HepG2 (cell line): ENCODE data around the gene ARSB. TPM values are rescaled to one million over a fixed set of nuclear protein-coding genes. Genes with fewer than 3 reads are reported as not detected.

ENCODE experiments used
- ATAC-seq: fragments of 200-7000 bp; cut with Tn5 transposase; 3 replicates; pipeline ENCODE4 v1.9.1; 2020; ENCODE audit warnings: mild to moderate bottlenecking, moderate library complexity
- BruUV-seq: library from RNA; stranded (reverse); fragments of 400-500 nt; replicated peaks from 2 replicates; lab custom pipeline; 2021; lab: Mats Ljungman, UMichigan
- CTCF ChIA-PET: fragments of 300-600 bp; formaldehyde crosslinking; extraction: SDS; loops from one replicate; lab custom pipeline; 2021; ENCODE audit warnings: low total read pairs, inconsistent platforms, low intra/inter-chr PET ratio; lab: Yijun Ruan, JAX
- POLR2A ChIA-PET: fragments of 350-600 bp; sonication (Branson Sonifier 250); formaldehyde crosslinking; loops from one replicate; lab custom pipeline; 2020; ENCODE audit warnings: antibody characterized with exemption, inconsistent platforms; lab: Yijun Ruan, JAX
- DNase-seq: peaks from one replicate; pipeline ENCODE4 v3.0.0-alpha.2; 2015; ENCODE audit warnings: low spot score
- FAIRE-seq: peaks from 3 replicates; lab custom pipeline; 2011; peaks lifted over from hg19 to GRCh38; lab: Jason Lieb, UNC
- H2AFZ ChIP-seq: one replicate; pipeline ENCODE4 v1.6.1; 2011; ENCODE audit warnings: low read length, inconsistent platforms
- H3K27ac ChIP-seq: fragments of 300-600 bp; 3 replicates; pipeline ENCODE4 v1.8.0; 2011; ENCODE audit warnings: mixed run types, mild to moderate bottlenecking, mixed read lengths, low read length, inconsistent platforms; ENCODE audit not compliant: insufficient read depth; ENCODE audit errors: extremely low read length
- H3K27me3 ChIP-seq, 2 experiments: fragments of 200-600 bp in 1 of 2; 2 replicates in 1 of 2; 3 replicates in 1 of 2; pipeline versions ENCODE4 v1.6.0 to v1.8.0; 2011; ENCODE audit warnings: low read length in 2 of 2, mild to moderate bottlenecking in 2 of 2, moderate library complexity in 2 of 2, inconsistent platforms in 1 of 2; ENCODE audit not compliant: insufficient read depth in 2 of 2, control insufficient read depth in 1 of 2
- H3K36me3 ChIP-seq, 2 experiments: fragments of 200-600 bp in 1 of 2; replicated peaks in 1 of 2; 2 replicates in 1 of 2; 3 replicates in 1 of 2; pipeline versions ENCODE4 v1.5.1 to v1.8.0; 2011; ENCODE audit warnings: low read length in 2 of 2, inconsistent platforms in 1 of 2; ENCODE audit not compliant: insufficient read depth in 2 of 2, control insufficient read depth in 1 of 2
- H3K4me1 ChIP-seq: 2 replicates; pipeline ENCODE4 v1.5.1; 2012; ENCODE audit warnings: low read length, inconsistent platforms; ENCODE audit not compliant: insufficient read depth
- H3K4me2 ChIP-seq: 2 replicates; pipeline ENCODE4 v1.6.0; 2011; ENCODE audit warnings: low read depth, low read length, inconsistent platforms
- H3K4me3 ChIP-seq, 3 experiments: fragments of 200-600 bp in 1 of 3; sonication (generic), shearing (Covaris generic) in 1 of 3; replicated peaks in 1 of 3; 2 replicates each; pipeline ENCODE4 v1.5.1; 2011 to 2016; ENCODE audit warnings: low read length in 3 of 3, inconsistent platforms in 2 of 3, low read depth in 2 of 3, mild to moderate bottlenecking in 2 of 3, control low read depth in 1 of 3, mixed read lengths in 1 of 3; ENCODE audit not compliant: insufficient read depth in 1 of 3
- H3K79me2 ChIP-seq: one replicate; pipeline ENCODE4 v1.6.1; 2011; ENCODE audit warnings: low read length, inconsistent platforms; ENCODE audit not compliant: insufficient read depth
- H3K9ac ChIP-seq: 2 replicates; pipeline ENCODE4 v1.6.0; 2011; ENCODE audit warnings: mild to moderate bottlenecking, low read depth, low read length, inconsistent platforms; ENCODE audit not compliant: insufficient read depth
- H3K9me3 ChIP-seq: 2 replicates; pipeline ENCODE4 v1.5.1; 2012; ENCODE audit warnings: mild to moderate bottlenecking, low read length
- H4K20me1 ChIP-seq: 2 replicates; pipeline ENCODE4 v1.6.0; 2011; ENCODE audit warnings: inconsistent platforms, mild to moderate bottlenecking, low read length, moderate library complexity; ENCODE audit not compliant: insufficient read depth
- ATF2 ChIP-seq: sonication (generic); formaldehyde crosslinking; IDR thresholded peaks from 2 replicates; pipeline ENCODE4 v1.4.0; 2020; ENCODE audit warnings: missing genetic modification reagents
- ATF7-NPFF ChIP-seq: sonication (generic); formaldehyde crosslinking; IDR thresholded peaks from 2 replicates; pipeline ENCODE4 v1.8.1; 2023; ENCODE audit warnings: mild to moderate bottlenecking, low read depth, missing genetic modification reagents, moderate library complexity
- FOXP1 ChIP-seq, 2 experiments: fragments of 450-650 bp in 1 of 2; IDR thresholded peaks; 2 replicates each; pipeline ENCODE4 v1.6.1; 2017 to 2018; ENCODE audit warnings: antibody characterized with exemption in 1 of 2
- MZF1 ChIP-seq: sonication (generic); formaldehyde crosslinking; IDR thresholded peaks from 2 replicates; pipeline ENCODE4 v1.8.1; 2023; ENCODE audit warnings: mild to moderate bottlenecking, missing genetic modification reagents, borderline replicate concordance
- NR1H2 ChIP-seq: sonication (generic); formaldehyde crosslinking; IDR thresholded peaks from 2 replicates; pipeline ENCODE4 v1.8.1; 2022; ENCODE audit warnings: low read depth, missing genetic modification reagents, borderline replicate concordance
- PHF20 ChIP-seq: sonication (generic); formaldehyde crosslinking; IDR thresholded peaks from 2 replicates; pipeline ENCODE4 v1.5.0; 2020; ENCODE audit warnings: mild to moderate bottlenecking, missing genetic modification reagents
- PHF5A ChIP-seq: IDR thresholded peaks from one replicate; pipeline ENCODE4 v1.6.1; 2018; ENCODE audit warnings: low read depth, missing genetic modification reagents; ENCODE audit not compliant: unreplicated experiment
- PRMT3 ChIP-seq: sonication (generic); formaldehyde crosslinking; IDR thresholded peaks from 2 replicates; pipeline ENCODE4 v1.8.1; 2022; ENCODE audit warnings: low read depth, mild to moderate bottlenecking, moderate library complexity, missing genetic modification reagents, borderline replicate concordance
- PTBP1 ChIP-seq: fragments of 200-400 bp; formaldehyde crosslinking; IDR thresholded peaks from 2 replicates; pipeline ENCODE4 v1.6.1; 2018; ENCODE audit warnings: low read length, low read depth; ENCODE audit not compliant: poor library complexity, severe bottlenecking
- SAFB2 ChIP-seq: sonication (generic); formaldehyde crosslinking; IDR thresholded peaks from 2 replicates; pipeline ENCODE4 v1.5.1; 2020; ENCODE audit warnings: missing genetic modification reagents, low read depth, mild to moderate bottlenecking, borderline replicate concordance
- ZGPAT ChIP-seq: IDR thresholded peaks from 2 replicates; pipeline ENCODE4 v1.6.1; 2016; ENCODE audit warnings: mild to moderate bottlenecking
- ZNF207 ChIP-seq: fragments of 450-650 bp; IDR thresholded peaks from 2 replicates; pipeline ENCODE4 v1.6.1; 2016; ENCODE audit warnings: antibody characterized with exemption, borderline replicate concordance
- ZNF543 ChIP-seq: sonication (generic); formaldehyde crosslinking; IDR thresholded peaks from 2 replicates; pipeline ENCODE4 v1.4.0; 2020; ENCODE audit warnings: mild to moderate bottlenecking, missing genetic modification reagents
- ZNF570 ChIP-seq: sonication (generic); formaldehyde crosslinking; IDR thresholded peaks from 2 replicates; pipeline ENCODE4 v1.4.0; 2020; ENCODE audit warnings: mild to moderate bottlenecking, missing genetic modification reagents, borderline replicate concordance
- ZNF7 ChIP-seq: IDR thresholded peaks from 2 replicates; pipeline ENCODE4 v1.6.1; 2016; ENCODE audit warnings: missing biosample characterization, missing genetic modification reagents
- ZNF777 ChIP-seq: sonication (generic); formaldehyde crosslinking; IDR thresholded peaks from 2 replicates; pipeline ENCODE4 v1.4.0; 2020; ENCODE audit warnings: missing genetic modification reagents
- ZSCAN5A ChIP-seq: sonication (generic); formaldehyde crosslinking; IDR thresholded peaks from 2 replicates; pipeline ENCODE4 v1.8.0; 2022; ENCODE audit warnings: mild to moderate bottlenecking, missing genetic modification reagents, borderline replicate concordance
- whole genome bisulfite sequencing: methylation state at CpG from one replicate; pipeline ENCODE4 v1.1.6; 2017; ENCODE audit warnings: low lambda C conversion rate; 5-methylcytosine and 5-hydroxymethylcytosine counted together
- in situ Hi-C: cut with HindIII; loops from 2 replicates; pipeline ENCODE4 v1.10.0; 2017; ENCODE audit warnings: low pct_unique_long_range_greater_than_20kb; ENCODE audit not compliant: extremely low pct_ligation_motif_present
- intact Hi-C: fragments of 100-400 bp; cut with micrococcal nuclease; formaldehyde crosslinking; loops from one replicate; pipeline ENCODE4 v1.10.0; 2022; ENCODE audit not compliant: unreplicated experiment
- polyA plus RNA-seq, 8 experiments: library from polyadenylated mRNA; depleted of rRNA in 3 of 8; stranded (reverse) in 7 of 8; unstranded in 1 of 8; fragments of >200 nt; fragmentation: Illumina TruSeq in 4 of 8; extraction: Trizol in 4 of 8; gene quantifications; 2 replicates each; pipeline versions ENCODE4 v1.2.1 to v1.2.3, GENCODE V29; 2011 to 2016; ENCODE audit warnings: low read depth in 4 of 8, missing spikeins in 1 of 8, mixed read lengths in 1 of 8; ENCODE audit not compliant: insufficient read depth in 1 of 8
- total RNA-seq, 5 experiments: library from RNA; depleted of rRNA; stranded (reverse); fragments of >200 nt; fragmentation: Illumina TruSeq; extraction: Trizol; gene quantifications; 2 replicates each; pipeline ENCODE4 v1.2.3, GENCODE V29; 2016; ENCODE audit warnings: low read depth in 1 of 5

Gene ARSB
- total and polyA plus RNA-seq, 2 of the 13 experiments (the other 11 are each of a cell fraction or from before 2014, with no cell fraction given): 52.6 to 66.4 TPM

- POLR2A ChIA-PET: no interaction called here
- FAIRE-seq: no peak
- TF ChIP-seq ZNF570 (CRISPR knock-in tag) (no peak), ATF7-NPFF (CRISPR knock-in tag) (no peak), MZF1 (CRISPR knock-in tag) (no peak), ZNF207 (no peak), ATF2 (CRISPR knock-in tag) (no peak), SAFB2 (CRISPR knock-in tag) (no peak), PRMT3 (no peak), ZNF543 (CRISPR knock-in tag) (no peak), ZSCAN5A (no peak), ZGPAT (no peak), ZNF777 (CRISPR knock-in tag) (no peak), PHF20 (CRISPR knock-in tag) (no peak), FOXP1 (IDR thresholded peaks at IDR 0.05) (no peak), FOXP1 (CRISPR knock-in tag; IDR thresholded peaks at IDR 0.05) (no peak), PHF5A (CRISPR knock-in tag) (no peak), PTBP1 (no peak), NR1H2 (no peak), ZNF7 (CRISPR knock-in tag) (no peak)
Observed at GRCh38 chr5:78811121-78811817, 173.8 kb downstream of the ARSB start.

More at GRCh38 chr5:78811121-78811817, 173.8 kb downstream of the ARSB start:
- in situ Hi-C loops (no loop called here), intact Hi-C loops (loop anchor here (10.0 kb wide), 1 partner anchor 166 kb away; the partner anchor contains the start of gene LHFPL2)
- CTCF ChIA-PET: no interaction called here
- no peak overlapping the region for H3K9ac ChIP-seq
- H3K27me3 ChIP-seq: no peaks in the 10 kb centered on the region
- H3K36me3 ChIP-seq: peaks cover 5 to 30% of the 10 kb centered on the region in 2 experiments; a peak in 4 of 5 replicates
- ATAC-seq (no peak), DNase-seq (no peak)
- BruUV-seq: no TSS peak
- H3K4me1 ChIP-seq: no peaks in the 10 kb centered on the region
- no peaks in the 10 kb centered on the region for H3K79me2 ChIP-seq
- H4K20me1 ChIP-seq: no peaks in the 10 kb centered on the region
- H3K27ac ChIP-seq: no peak overlapping the region
- no peak overlapping the region for H2AFZ ChIP-seq
- H3K4me2 ChIP-seq: no peak overlapping the region
- no peaks in the 10 kb centered on the region for H3K9me3 ChIP-seq
- H3K4me3 ChIP-seq: no peak overlapping the region
- WGBS: 95% methylated on average over 5 of the region's 5 CpGs
